Fibroblast of peridontal ligament (primary cell): ENCODE results near the gene SORBS1.
"Not testable (repeated sequence)": the region's sequence is repeated elsewhere in the genome, so short reads cannot be mapped to it uniquely, and the experiment has no call there.

Experiments used
- DNase-seq: peaks from one replicate; pipeline ENCODE4 v3.0.0-alpha.2; 2010; ENCODE audit errors: extremely low read depth

The SORBS1 gene

DNA sequence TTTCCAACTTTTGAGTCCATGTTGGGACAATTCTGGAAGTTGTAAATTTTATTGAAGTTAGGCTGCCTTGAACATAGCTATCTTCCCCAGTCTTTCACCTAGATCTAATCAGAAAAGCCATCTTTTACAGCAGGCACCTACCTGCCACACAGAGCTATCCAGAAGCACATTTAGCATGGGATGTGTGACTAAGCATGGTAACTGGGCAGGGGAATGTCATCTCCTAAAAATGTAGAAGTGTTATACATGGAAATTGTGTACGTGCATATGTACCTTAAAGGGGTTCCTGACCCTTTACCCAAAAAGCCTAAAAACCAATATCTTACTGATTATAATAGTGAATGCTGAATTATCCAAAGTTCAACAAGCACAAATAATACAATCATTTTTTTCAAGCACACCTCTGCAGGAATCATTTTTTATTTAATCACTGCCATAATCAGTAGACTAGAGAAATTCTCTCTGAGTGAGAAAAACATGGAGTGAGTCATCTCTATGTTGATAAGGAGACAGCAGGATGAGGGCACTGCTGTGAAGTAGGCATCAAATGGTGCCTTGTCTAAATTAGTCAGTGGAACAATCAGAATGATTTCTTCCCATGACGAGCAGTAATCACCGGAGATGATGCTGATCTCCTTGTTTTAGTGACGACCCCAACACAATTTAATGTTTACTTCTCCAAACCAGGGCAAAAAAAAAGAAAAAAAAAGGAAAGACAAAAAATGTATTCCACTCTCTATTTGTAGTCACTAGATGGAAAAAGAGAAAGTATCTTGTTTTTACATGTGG lies 75.9 kb downstream of the SORBS1 start:
- no peak for DNase-seq

DNA sequence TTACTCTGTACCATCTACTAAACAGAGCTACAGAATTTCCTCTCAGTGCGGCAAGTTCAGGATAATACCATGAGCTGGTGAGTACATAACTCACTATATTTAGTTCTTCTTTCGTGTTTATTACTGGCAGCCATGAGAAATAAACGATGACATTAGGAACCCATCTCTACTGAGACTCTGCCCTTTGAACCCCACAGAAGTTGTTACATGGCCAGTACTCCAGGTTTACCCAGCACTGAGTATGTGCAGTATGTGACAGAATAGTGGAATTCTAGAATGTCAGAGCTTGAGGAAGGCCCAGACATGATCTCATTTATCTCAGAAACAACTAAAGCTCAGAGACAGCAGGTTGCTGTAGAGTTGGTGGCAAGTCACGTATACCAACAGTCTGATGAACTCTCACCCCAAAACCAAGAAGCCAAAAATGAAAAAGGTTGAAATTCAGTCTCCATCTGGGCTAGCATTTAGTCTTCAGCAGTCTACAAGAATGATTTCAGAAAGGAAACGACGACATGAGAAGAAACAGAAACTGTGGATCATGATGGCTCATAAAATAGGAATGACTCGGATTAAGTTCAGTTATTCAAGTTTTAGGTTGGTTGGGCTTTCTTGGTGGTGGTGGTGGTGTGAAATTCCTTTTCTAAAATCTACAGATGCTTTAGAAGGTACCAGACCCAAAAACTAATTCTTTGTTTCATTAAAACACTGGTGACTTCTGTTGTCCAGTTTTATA lies 78.5 kb downstream of the SORBS1 start:
- DNase-seq = no peak

DNA sequence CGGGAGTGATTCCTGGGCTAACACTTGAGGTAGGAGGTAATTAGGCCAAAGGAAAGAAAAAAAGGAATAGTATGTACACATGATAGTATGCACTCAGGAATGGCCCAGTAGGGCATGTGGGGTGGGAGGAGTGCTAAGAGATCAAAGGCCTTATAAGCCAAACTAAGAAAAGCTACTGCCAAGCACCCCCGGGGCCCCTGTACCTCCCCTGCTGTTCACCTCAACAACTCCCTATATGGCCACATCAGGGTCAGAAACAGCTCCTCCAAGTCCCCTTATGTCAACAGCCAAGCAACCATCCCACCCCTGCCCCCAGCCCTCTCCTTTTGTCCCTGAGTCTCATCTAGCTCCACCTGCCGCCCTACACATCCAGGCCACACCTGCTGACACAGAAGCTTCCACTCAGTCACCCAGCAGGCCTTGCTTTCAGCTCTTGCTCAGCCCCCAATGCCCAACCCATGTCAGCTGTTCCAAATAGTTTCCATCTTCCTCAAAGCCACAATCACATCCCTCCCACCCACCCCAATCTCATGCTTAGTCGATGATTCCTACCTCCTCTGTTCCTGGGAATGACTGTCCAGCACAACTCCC lies 80.2 kb downstream of the SORBS1 start:
- DNase-seq = no peak

- no peak for DNase-seq
These were observed 80.9 kb downstream of the SORBS1 start for GRCh38 chr10:95480102-95480900.

- DNase-seq = no peak
These were observed 82.2 kb downstream of the SORBS1 start for GRCh38 chr10:95478935-95479334.

DNA sequence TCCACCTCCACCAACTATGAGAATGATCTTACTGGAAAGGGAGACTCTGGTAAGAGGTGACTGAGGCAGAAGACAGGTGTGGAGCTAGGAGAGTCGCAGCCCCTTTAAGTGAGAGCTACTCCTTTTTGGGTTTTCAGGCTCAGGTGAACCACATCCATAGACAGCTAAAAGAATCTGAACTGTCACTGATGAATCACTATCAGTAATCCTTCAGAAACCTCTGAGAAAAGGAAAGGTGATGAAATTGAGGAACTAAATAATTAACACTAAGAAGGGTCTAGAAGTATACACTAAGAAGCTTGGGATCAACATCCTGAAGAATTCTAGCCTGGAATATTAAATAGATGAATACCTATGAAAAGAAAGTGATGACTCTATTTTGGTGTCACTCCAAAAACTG lies 83.0 kb downstream of the SORBS1 start:
- no peak for DNase-seq

GRCh38 chr10:95477175-95477520 lies 84.0 kb downstream of the SORBS1 start:
- DNase-seq = no peak

DNA sequence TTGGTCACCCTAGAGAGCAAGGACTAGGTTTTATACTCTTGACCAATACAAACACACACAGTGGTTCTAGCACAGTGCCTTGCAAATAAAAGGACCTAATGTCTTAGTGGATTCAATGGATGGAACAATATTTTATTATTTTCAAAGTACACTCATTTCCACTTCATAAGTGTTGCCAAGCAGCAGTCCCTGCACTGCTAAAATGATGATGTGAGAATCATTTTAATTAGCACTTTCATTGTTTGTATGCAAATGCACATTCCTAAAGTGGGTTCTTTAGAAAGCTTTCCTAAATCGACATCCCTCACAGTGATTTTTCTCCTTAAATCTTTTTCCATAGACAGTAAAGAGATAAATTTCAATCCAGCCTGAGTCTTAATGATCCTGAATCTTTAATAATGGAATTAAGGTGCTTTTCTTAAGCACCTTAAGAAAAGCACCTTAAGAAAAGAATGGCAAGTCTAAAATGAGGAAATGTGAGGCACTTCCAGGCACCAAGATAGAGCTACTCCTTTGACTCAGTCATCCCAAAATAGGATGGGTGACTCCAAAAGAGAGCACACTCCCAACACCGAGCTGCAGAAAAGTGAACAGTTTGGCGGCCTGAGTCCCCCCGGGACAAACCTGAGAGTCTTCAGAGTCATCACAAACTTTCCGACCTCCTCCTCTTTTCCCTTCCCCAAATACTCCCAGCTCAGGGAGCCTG lies 84.5 kb downstream of the SORBS1 start:
- DNase-seq = no peak

GRCh38 chr10:95475827-95476468 lies 85.2 kb downstream of the SORBS1 start:
- no peak for DNase-seq

GRCh38 chr10:95475003-95475383 lies 86.2 kb downstream of the SORBS1 start:
- no peak for DNase-seq

- peak; percentile 5 for DNase-seq
These were observed 86.8 kb downstream of the SORBS1 start for GRCh38 chr10:95474228-95475002.

DNA sequence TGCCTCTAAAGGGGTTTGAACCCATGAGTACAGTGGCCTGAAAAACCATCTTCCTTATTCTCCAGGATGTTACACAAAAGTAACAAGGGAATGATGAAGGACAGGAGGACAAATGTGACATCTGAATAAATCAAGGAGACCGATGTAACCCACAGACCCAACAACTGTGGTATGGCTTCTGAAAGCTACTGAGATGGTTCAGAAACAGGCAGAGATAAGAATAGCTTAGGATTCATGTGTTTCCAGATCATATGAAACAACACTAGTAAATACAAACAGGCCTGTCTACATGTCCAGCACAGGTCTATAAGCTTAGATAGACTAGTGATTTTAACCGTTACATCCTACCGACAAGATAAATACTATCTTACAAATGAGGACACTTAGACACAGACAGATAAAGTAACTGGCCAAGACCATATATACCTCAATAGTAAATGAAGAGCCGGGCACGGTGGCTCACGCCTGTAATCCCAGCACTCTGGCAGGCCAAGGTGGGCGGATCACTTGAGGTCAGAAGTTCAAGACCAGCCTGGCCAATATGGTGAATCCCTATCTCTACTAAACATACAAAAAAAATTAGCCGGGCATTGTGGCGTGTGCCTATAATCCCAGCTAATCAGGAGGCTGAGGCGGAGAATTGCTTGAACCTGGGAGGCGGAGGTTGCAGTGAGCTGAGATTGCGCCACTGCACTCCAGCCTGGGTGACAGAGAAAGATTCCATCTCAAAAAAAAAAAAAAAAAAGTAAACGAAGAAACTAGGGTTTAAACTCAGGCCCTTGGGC lies 88.7 kb downstream of the SORBS1 start:
- DNase-seq = no peak

DNA sequence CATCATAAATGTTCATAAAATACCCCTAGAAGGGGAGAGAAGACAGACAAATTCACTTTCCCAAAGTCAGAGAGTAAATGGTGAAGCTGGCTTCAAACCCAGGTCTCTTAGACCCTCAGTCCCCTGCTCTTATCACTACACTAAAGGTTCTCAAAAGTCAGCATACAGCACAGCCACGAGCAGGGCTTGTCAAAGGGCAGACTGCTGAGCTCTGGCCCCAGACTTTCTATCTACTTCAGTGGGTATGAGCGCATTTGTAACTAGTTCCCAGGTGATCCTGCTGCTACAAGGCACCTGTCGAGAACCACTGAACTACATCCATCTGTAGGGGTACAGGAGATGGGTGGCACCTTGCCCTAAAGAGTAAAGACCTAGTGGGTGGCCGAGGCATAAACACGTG lies 91.5 kb downstream of the SORBS1 start:
- no peak for DNase-seq

DNA sequence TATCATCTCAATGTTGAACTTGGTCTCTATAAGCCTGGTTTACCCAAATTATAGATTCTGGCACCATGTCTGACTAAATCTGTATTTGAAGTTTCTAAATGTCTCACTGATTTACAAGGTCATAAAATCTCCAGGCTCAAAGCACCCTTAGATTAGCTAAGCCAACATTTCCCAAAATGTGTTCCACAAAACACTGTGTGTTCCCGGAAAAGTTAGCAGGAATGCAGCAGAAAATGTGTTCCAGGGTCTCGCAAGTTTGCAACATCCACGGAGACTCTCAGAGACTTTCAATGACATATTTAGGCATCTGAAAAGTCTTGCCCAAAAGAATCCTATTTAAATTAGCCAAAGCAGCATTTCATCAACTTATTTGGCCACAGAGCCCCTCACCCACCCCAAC lies 91.9 kb downstream of the SORBS1 start:
- no peak for DNase-seq

DNA sequence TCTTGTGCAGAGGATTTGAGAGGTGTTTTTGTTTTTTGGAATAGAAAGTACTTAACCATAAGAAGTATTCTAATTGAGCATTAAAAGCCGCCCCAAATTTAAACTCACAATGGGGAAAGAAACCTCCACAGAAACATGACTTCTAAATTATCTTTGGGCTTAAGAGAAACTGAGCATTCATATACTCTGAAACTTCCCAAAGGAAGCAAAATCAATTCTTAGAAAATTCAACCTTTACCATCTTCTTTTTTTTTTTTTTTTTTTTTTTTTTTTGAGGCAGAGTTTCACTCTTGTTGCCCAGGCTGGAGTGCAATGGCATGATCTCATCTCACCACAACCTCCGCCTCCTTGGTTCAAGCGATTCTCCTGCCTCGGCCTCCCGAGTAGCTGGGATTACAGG lies 93.5 kb downstream of the SORBS1 start:
- not testable (repeated sequence) for DNase-seq

- no peak for DNase-seq
These were observed 94.0 kb downstream of the SORBS1 start for GRCh38 chr10:95467162-95467599.

- DNase-seq = no peak
These were observed 94.7 kb downstream of the SORBS1 start for GRCh38 chr10:95466436-95466835.

DNA sequence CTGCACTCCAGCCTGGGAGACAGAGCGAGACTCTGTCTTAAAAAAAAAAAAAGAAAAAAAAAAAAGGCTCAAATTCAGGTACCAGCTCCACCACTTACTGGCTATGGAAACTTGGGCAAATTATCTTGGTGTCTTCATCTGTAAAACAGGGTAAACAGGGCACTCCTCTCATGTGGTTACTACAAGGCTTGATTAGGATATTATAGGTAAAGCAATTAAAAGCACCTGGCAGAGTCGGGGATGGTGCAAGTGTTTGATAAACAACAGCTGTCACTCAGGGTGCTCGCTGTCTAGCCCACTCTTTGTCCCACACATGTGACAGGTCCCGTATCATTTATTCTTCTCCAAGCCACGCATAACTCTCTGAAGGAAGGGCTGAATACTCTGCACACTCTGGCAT lies 96.9 kb downstream of the SORBS1 start:
- DNase-seq = no peak
